COLO668 (cell line): ENCODE results near the gene TBR1.

Experiments
- DNase-seq: peaks from one replicate; lab custom pipeline; 2025; ENCODE audit not compliant: unreplicated experiment; lab: John Stamatoyannopoulos, UW

Gene TBR1

GRCh38 chr2:161415987-161416707, at the start of gene TBR1:
TBR1 (plus strand) TSS chr2:161416297; CDS start chr2:161416411, 114 bp downstream.
- DNase-seq, result no peak

- no peak for DNase-seq
Measured at GRCh38 chr2:161367675-161368074, 48.4 kb upstream of the TBR1 start.

- DNase-seq, result no peak
Measured at GRCh38 chr2:161369311-161369710, 46.8 kb upstream of the TBR1 start.

GRCh38 chr2:161370981-161371380, 45.1 kb upstream of the TBR1 start:
- no peak for DNase-seq

GRCh38 chr2:161371869-161372268, 44.2 kb upstream of the TBR1 start:
- no peak for DNase-seq

- no peak for DNase-seq
Measured at GRCh38 chr2:161373942-161374341, 42.2 kb upstream of the TBR1 start.

- DNase-seq, result no peak
Measured at GRCh38 chr2:161374446-161374845, 41.7 kb upstream of the TBR1 start.

- no peak for DNase-seq
Measured at GRCh38 chr2:161379740-161380139, 36.4 kb upstream of the TBR1 start.

- no peak for DNase-seq
Measured at GRCh38 chr2:161381546-161381945, 34.6 kb upstream of the TBR1 start.

GRCh38 chr2:161382747-161383146, 33.4 kb upstream of the TBR1 start:
- no peak for DNase-seq

GRCh38 chr2:161384864-161385263, 31.2 kb upstream of the TBR1 start:
- DNase-seq, result no peak

GRCh38 chr2:161386228-161386824, 29.8 kb upstream of the TBR1 start:
- DNase-seq, result no peak

- DNase-seq, result no peak
Measured at GRCh38 chr2:161388146-161388779, 27.8 kb upstream of the TBR1 start.

GRCh38 chr2:161391737-161392506, 24.2 kb upstream of the TBR1 start:
- no peak for DNase-seq

- no peak for DNase-seq
Measured at GRCh38 chr2:161400076-161400475, 16.0 kb upstream of the TBR1 start.

- DNase-seq, result no peak
Measured at GRCh38 chr2:161402297-161402696, 13.8 kb upstream of the TBR1 start.

- DNase-seq, result no peak
Measured at GRCh38 chr2:161406316-161406715, 9.8 kb upstream of the TBR1 start.

- DNase-seq, result no peak
Measured at GRCh38 chr2:161407597-161407996, 8.5 kb upstream of the TBR1 start.

- DNase-seq, result no peak
Measured at GRCh38 chr2:161409308-161409907, 6.7 kb upstream of the TBR1 start.

GRCh38 chr2:161412346-161412745, 3.8 kb upstream of the TBR1 start:
- no peak for DNase-seq
